ENCODE measurements around the gene CYB5R4.

GRCh38 chr6:83891586-83891985 lies 32.1 kb downstream of the CYB5R4 start:
- TF ChIP-seq RFX5 (IDR thresholded peaks at IDR 0.05): no peak
- no peak for TF ChIP-seq HOXA7 (CRISPR knock-in tag; IDR thresholded peaks at IDR 0.05)
- no peak for TF ChIP-seq POLR2A (IDR thresholded peaks at IDR 0.05; ENCODE audit: low read length)
- no peak for TF ChIP-seq CTCF (IDR thresholded peaks at IDR 0.05)
- TF ChIP-seq MYC (IDR thresholded peaks at IDR 0.05; ENCODE audit: borderline replicate concordance, low read length): no peak
- no peak for TF ChIP-seq USF2 (IDR thresholded peaks at IDR 0.05)
- no peak for TF ChIP-seq EP300 (IDR thresholded peaks at IDR 0.05)
- TF ChIP-seq MAFK (IDR thresholded peaks at IDR 0.05; ENCODE audit: partially characterized antibody): no peak
- no peak for TF ChIP-seq RCOR1 (IDR thresholded peaks at IDR 0.05; ENCODE audit: low read depth, low read length)
- TF ChIP-seq MAZ (IDR thresholded peaks at IDR 0.05; ENCODE audit: borderline replicate concordance, low read depth, low read length): no peak
- TF ChIP-seq CEBPB (IDR thresholded peaks at IDR 0.05): no peak
